Measurements from ENCODE around the gene MYEOV. TPM values are rescaled to one million over a fixed set of nuclear protein-coding genes. Genes with fewer than 3 reads are reported as not detected.

MYEOV gene
- total RNA-seq, 2 experiments from 2014 or later: not detected

GRCh38 chr11:69304686-69305085 is 10.7 kb downstream of the MYEOV start:
- CTCF ChIA-PET: no interaction called here
- POLR2A ChIA-PET: no interaction called here
- no peaks in the 10 kb centered on the region for H3K9me3 Mint-ChIP-seq
- peaks cover 9% of the 10 kb centered on the region for H3K27me3 Mint-ChIP-seq
- H3K27ac Mint-ChIP-seq: no peak overlapping the region
- no peak overlapping the region for H3K4me3 Mint-ChIP-seq
- H3K4me1 Mint-ChIP-seq: peaks cover 20% of the 10 kb centered on the region
- DNase-seq: no peak
- H3K36me3 Mint-ChIP-seq (ENCODE audit: low read depth): no peaks in the 10 kb centered on the region

DNA sequence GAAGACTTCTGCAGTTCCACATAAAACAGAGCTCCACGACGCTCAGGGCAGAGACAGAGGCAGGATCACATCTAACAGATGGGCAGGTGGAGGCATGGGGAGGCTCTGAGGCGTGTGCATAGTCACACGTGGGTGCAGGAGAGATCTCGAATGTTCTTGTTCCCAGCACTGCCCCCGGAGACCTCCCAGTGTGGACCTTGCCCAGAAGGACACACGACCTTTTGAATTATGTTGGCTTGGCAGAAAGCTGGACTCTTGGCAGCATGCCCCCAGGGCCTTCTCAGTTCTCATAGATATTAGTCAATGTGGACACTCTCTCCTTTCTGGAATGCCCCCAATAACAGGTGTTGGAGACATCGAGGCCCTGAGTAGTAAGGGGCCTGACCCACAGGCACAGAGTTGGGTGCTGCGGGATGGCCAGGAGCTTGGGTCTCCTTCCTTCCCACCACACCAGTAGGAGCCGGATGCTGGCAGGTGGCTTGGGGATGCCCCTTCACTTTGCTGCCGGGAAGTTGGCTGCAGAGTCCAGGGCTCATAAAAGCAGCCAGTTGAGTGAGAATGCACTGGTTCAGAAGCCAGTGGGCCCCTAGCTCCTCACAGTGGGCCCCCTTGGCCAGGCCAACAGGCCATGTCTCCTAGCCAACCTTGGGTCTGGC is 12.1 kb downstream of the MYEOV start:
- peaks cover 12% of the 10 kb centered on the region for H3K27me3 Mint-ChIP-seq
- no peak for DNase-seq
- no peak overlapping the region for H3K4me3 Mint-ChIP-seq
- H3K4me1 Mint-ChIP-seq: peaks cover 14% of the 10 kb centered on the region
- H3K9me3 Mint-ChIP-seq: no peaks in the 10 kb centered on the region
- ChIA-PET CTCF (interaction anchor here (0.8 to 0.9 kb wide), 2 partner anchors 14 to 68 kb away, joined by 3 read pairs; no protein-coding TSS in a partner anchor), POLR2A (no interaction called here)
- H3K36me3 Mint-ChIP-seq (ENCODE audit: low read depth): no peaks in the 10 kb centered on the region
- no peak overlapping the region for H3K27ac Mint-ChIP-seq

GRCh38 chr11:69306821-69307220 is 12.9 kb downstream of the MYEOV start:
- ChIA-PET POLR2A (no interaction called here), CTCF (no interaction called here)
- no peak for DNase-seq
- no peak overlapping the region for H3K4me3 Mint-ChIP-seq
- H3K36me3 Mint-ChIP-seq (ENCODE audit: low read depth): no peaks in the 10 kb centered on the region
- H3K9me3 Mint-ChIP-seq: no peaks in the 10 kb centered on the region
- peaks cover 12% of the 10 kb centered on the region for H3K27me3 Mint-ChIP-seq
- peaks cover 15% of the 10 kb centered on the region for H3K4me1 Mint-ChIP-seq
- no peak overlapping the region for H3K27ac Mint-ChIP-seq

GRCh38 chr11:69307421-69307820 is 13.5 kb downstream of the MYEOV start:
- Mint-ChIP-seq H3K27me3 (peaks cover 12% of the 10 kb centered on the region), H3K27ac (no peak overlapping the region), H3K4me3 (no peak overlapping the region), H3K4me1 (peaks cover 18% of the 10 kb centered on the region), H3K36me3 (ENCODE audit: low read depth) (no peaks in the 10 kb centered on the region), H3K9me3 (no peaks in the 10 kb centered on the region)
- POLR2A ChIA-PET: interaction anchor here (1.0 to 2.2 kb wide), 2 partner anchors 8 to 10 kb away, joined by 3 to 10 read pairs; no protein-coding TSS in a partner anchor
- DNase-seq: no peak
- CTCF ChIA-PET: no interaction called here

DNA sequence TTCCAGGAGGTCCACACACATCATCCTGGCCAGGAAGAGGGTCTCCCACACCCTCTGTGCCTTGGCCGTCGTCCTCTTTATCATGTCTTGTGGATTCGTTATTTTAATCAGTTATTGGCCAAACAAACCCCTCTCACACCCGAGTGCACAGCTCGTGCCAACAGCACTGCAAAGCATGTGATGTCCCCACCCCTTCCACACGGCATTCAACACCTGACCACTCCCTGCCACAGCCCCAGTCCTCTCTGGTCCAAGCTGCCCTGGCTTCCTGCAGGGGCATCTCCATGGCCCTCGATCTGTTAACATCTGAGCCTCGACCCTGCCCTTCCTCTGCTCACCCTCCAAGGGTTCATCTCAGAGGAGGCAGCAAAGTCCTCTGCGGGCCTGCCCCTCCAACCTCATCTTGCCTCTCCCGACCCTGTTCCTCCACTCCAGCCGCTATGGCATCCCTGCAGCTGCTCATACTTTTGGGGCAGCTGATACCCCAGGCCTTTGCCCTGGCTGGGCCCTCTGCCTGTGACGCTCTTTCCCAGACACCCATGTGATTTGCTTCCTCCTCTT is 14.0 kb downstream of the MYEOV start:
- POLR2A ChIA-PET: interaction anchor here (1.0 to 2.2 kb wide), 2 partner anchors 9 to 11 kb away, joined by 3 to 10 read pairs; no protein-coding TSS in a partner anchor
- H3K27ac Mint-ChIP-seq: no peak overlapping the region
- H3K27me3 Mint-ChIP-seq: peaks cover 12% of the 10 kb centered on the region
- CTCF ChIA-PET: no interaction called here
- no peak for DNase-seq
- peaks cover 20% of the 10 kb centered on the region for H3K4me1 Mint-ChIP-seq
- H3K36me3 Mint-ChIP-seq (ENCODE audit: low read depth): no peaks in the 10 kb centered on the region
- H3K9me3 Mint-ChIP-seq: no peaks in the 10 kb centered on the region
- no peak overlapping the region for H3K4me3 Mint-ChIP-seq

DNA sequence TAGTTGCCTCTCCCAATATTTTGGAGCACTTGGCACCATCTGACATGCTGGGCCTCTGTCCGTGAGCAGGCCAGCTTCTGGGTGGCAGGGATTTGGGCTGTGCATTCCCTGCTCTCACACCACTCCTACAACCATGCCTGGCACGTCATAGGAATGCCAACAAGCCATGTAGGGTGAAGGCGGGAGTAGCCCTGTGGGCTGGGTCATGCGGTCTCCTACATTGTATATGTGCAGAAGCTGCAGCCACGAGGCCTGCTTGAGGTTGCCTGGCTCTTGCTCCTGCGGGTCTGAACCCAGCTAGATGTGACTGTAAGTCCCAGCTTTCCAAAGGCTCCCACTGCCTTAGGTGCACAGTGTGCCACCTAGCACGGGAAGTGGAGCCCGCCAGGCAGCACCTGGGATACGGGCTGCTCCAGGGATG is 14.5 kb downstream of the MYEOV start:
- Mint-ChIP-seq H3K27ac (no peak overlapping the region), H3K27me3 (peaks cover 12% of the 10 kb centered on the region), H3K36me3 (ENCODE audit: low read depth) (no peaks in the 10 kb centered on the region), H3K4me1 (peaks cover 20% of the 10 kb centered on the region), H3K4me3 (no peak overlapping the region), H3K9me3 (no peaks in the 10 kb centered on the region)
- DNase-seq: no peak
- ChIA-PET CTCF (no interaction called here), POLR2A (interaction anchor here (2.2 kb wide), 1 partner anchor 11 kb away, joined by 10 read pairs; no protein-coding TSS in a partner anchor)

DNA sequence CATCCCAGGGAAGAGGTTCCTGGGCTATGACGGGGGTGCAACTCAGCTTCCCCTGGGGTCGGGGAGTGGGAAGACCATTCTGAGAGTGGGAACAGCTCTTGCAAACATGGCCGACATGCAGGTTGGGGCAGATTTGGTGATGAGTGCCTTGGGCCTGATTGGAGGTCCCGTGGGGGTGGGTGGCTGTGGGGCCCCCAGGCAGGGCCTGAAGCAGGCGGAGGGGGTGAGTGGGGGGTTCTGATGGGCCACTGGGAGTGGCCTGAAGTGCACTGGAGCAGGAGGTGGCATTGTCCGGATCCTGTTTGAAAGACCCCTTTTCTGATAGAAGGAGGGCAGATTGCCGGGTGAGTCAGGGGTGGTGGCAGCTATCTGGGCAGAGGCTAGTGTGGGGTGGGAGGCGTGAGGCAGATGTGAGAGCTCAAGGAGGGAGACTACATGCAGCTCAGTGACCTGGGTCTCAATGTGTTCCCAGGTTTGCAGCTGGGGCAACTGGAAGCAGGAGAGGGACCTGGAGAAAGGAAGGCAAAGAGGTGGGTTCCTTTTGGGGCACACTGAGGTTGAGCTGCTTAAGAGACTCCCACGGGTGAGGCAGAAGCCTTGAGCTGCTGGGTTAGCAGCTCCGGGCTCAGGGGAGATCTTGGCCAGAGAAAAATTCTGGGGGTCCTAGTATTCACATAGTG is 15.1 kb downstream of the MYEOV start:
- POLR2A ChIA-PET: interaction anchor here (2.2 kb wide), 1 partner anchor 12 kb away, joined by 10 read pairs; no protein-coding TSS in a partner anchor
- no peaks in the 10 kb centered on the region for H3K9me3 Mint-ChIP-seq
- CTCF ChIA-PET: no interaction called here
- peaks cover 12% of the 10 kb centered on the region for H3K27me3 Mint-ChIP-seq
- no peak overlapping the region for H3K27ac Mint-ChIP-seq
- H3K4me3 Mint-ChIP-seq: no peak overlapping the region
- H3K4me1 Mint-ChIP-seq: peaks cover 20% of the 10 kb centered on the region
- DNase-seq: no peak
- H3K36me3 Mint-ChIP-seq (ENCODE audit: low read depth): no peaks in the 10 kb centered on the region

DNA sequence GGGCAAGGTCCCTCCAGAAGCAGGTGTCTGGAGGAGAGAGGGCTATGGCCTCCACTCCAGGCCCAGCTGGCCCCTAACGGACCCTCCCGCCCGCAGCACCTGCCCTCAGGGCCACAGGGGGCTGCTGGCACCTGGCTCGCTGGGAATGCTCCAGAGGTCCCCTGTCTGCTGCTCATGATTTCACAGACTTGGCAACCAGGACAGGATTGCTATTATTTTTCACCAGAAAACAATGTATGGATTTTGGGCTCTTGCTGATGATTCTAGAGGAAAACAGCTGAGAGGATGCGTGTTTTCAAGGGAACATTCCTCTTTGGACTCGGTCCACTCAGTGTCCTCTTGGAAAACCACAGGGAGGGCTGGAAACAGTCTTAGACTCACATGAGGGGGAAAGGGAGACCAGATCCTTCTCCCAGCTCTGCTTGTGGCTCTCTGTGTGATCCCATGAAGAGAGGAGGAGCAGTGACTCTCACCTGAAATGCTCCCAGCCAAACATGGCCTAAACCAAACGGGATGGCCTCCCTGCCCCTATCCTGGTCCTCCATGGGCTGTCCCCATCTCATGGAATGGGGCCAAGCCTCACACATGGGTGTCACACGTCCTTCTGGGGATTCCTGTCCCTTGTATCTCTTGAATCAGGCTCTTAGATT is 15.8 kb downstream of the MYEOV start:
- H3K4me3 Mint-ChIP-seq: no peak overlapping the region
- POLR2A ChIA-PET: no interaction called here
- CTCF ChIA-PET: no interaction called here

GRCh38 chr11:69310351-69310750 is 16.4 kb downstream of the MYEOV start:
- H3K9me3 Mint-ChIP-seq: no peaks in the 10 kb centered on the region
- peaks cover 20% of the 10 kb centered on the region for H3K4me1 Mint-ChIP-seq
- H3K27ac Mint-ChIP-seq: no peak overlapping the region
- no peak for DNase-seq
- CTCF ChIA-PET: interaction anchor here (2.3 kb wide), 1 partner anchor 13 kb away, joined by 6 read pairs; no protein-coding TSS in a partner anchor
- POLR2A ChIA-PET: interaction anchor here (2.5 kb wide), 1 partner anchor 13 kb away, joined by 40 read pairs; no protein-coding TSS in a partner anchor
- peaks cover 10% of the 10 kb centered on the region for H3K27me3 Mint-ChIP-seq
- H3K36me3 Mint-ChIP-seq (ENCODE audit: low read depth): no peaks in the 10 kb centered on the region
- H3K4me3 Mint-ChIP-seq: no peak overlapping the region

More for the DNA sequence above, 15.8 kb downstream of the MYEOV start:
- H3K4me1 Mint-ChIP-seq: peaks cover 20% of the 10 kb centered on the region
- DNase-seq: no peak
- no peaks in the 10 kb centered on the region for H3K9me3 Mint-ChIP-seq
- no peaks in the 10 kb centered on the region for H3K36me3 Mint-ChIP-seq (ENCODE audit: low read depth)
- no peak overlapping the region for H3K27ac Mint-ChIP-seq
- peaks cover 10% of the 10 kb centered on the region for H3K27me3 Mint-ChIP-seq

- CTCF ChIA-PET: interaction anchor here (1.5 to 2.3 kb wide), 2 partner anchors 14 to 19 kb away, joined by 6 to 10 read pairs; no protein-coding TSS in a partner anchor
- no peak for DNase-seq
- Mint-ChIP-seq H3K27me3 (peaks cover 10% of the 10 kb centered on the region), H3K4me3 (no peak overlapping the region), H3K4me1 (peaks cover 20% of the 10 kb centered on the region), H3K9me3 (no peaks in the 10 kb centered on the region), H3K36me3 (ENCODE audit: low read depth) (no peaks in the 10 kb centered on the region), H3K27ac (peak overlapping the region; percentile 78)
- POLR2A ChIA-PET: interaction anchor here (0.6 to 2.5 kb wide), 3 partner anchors 9 to 357 kb away, joined by 3 to 40 read pairs (median 5); no protein-coding TSS in a partner anchor
These were observed 17.2 kb downstream of the MYEOV start for GRCh38 chr11:69310934-69311766.

GRCh38 chr11:69311767-69312385 is 17.9 kb downstream of the MYEOV start:
- DNase-seq: peak; percentile 44
- Mint-ChIP-seq H3K9me3 (no peaks in the 10 kb centered on the region), H3K4me3 (peak overlapping the region; percentile 0), H3K4me1 (peaks cover 20% of the 10 kb centered on the region), H3K36me3 (ENCODE audit: low read depth) (no peaks in the 10 kb centered on the region), H3K27ac (peak overlapping the region; percentile 78), H3K27me3 (peaks cover 10% of the 10 kb centered on the region)
- POLR2A ChIA-PET: interaction anchor here (0.6 to 2.5 kb wide), 3 partner anchors 10 to 357 kb away, joined by 3 to 40 read pairs (median 5); no protein-coding TSS in a partner anchor
- CTCF ChIA-PET: interaction anchor here (0.7 to 2.3 kb wide), 3 partner anchors 13 to 19 kb away, joined by 3 to 10 read pairs (median 6); no protein-coding TSS in a partner anchor

All from activated CD4-positive, alpha-beta memory T cell treated with anti-CD3 and anti-CD28 coated beads, Interleukin-2, amount 10 ng/mL, durations not matched to agents 7 days and 5 days (primary cell).